Thoracic aorta (tissue), 2 donors: ENCODE data around the gene LRRC9. TPM values are rescaled to one million over a fixed set of nuclear protein-coding genes. Genes with fewer than 3 reads are reported as not detected.
"Not testable (repeated sequence)": the region's sequence is repeated elsewhere in the genome, so short reads cannot be mapped to it uniquely, and the experiment has no call there.

Source experiments
- ATAC-seq: fragments of 150-250 bp; one replicate; pipeline ENCODE4 v1.8.0; 2017; ENCODE audit warnings: low read depth; ENCODE audit not compliant: insufficient number of reproducible peaks, low FRiP score
- DNase-seq: peaks from one replicate; pipeline ENCODE4 v3.0.0-alpha.2; 2020; ENCODE audit warnings: low spot score
- H3K27ac ChIP-seq, 2 donors: fragments of 200-600 bp; sonication (generic); 1 replicate in 1 of 2; 2 replicates in 1 of 2; pipeline ENCODE4 v1.5.1; 2016; ENCODE audit warnings: mild to moderate bottlenecking in 2 of 2, moderate library complexity in 2 of 2
- H3K27me3 ChIP-seq: fragments of 200-600 bp; sonication (generic); replicated peaks from 2 replicates; pipeline ENCODE4 v1.6.0; 2016; ENCODE audit warnings: mild to moderate bottlenecking; ENCODE audit not compliant: insufficient read depth
- H3K36me3 ChIP-seq: fragments of 200-600 bp; sonication (generic); one replicate; pipeline ENCODE4 v1.5.1; 2016
- H3K4me1 ChIP-seq, 2 donors: fragments of 200-600 bp; sonication (generic); 1 replicate in 1 of 2; 2 replicates in 1 of 2; pipeline versions ENCODE4 v1.5.1 to v1.6.0; 2016; ENCODE audit warnings: low read depth in 2 of 2, mild to moderate bottlenecking in 1 of 2; ENCODE audit not compliant: control insufficient read depth in 1 of 2
- H3K4me3 ChIP-seq: fragments of 200-600 bp; sonication (generic); 2 replicates; pipeline ENCODE4 v1.5.1; 2016; ENCODE audit warnings: mild to moderate bottlenecking
- H3K9me3 ChIP-seq: fragments of 200-600 bp; sonication (generic); 2 replicates; pipeline ENCODE4 v1.5.1; 2016
- total RNA-seq, 2 donors: library from RNA; depleted of rRNA; stranded (reverse); fragments of >200 nt; gene quantifications; one replicate each; pipeline versions ENCODE4 v1.1.0 to v1.2.3, GENCODE V29; 2016
- TF ChIP-seq, protein P1 (sequence below): fragments of 200-600 bp; sonication (generic); IDR thresholded peaks from one replicate; pipeline ENCODE4 v1.5.1; 2019; ENCODE audit warnings: antibody characterized with exemption

LRRC9 gene
- total RNA-seq, 2 donors from 2014 or later: not detected

DNA sequence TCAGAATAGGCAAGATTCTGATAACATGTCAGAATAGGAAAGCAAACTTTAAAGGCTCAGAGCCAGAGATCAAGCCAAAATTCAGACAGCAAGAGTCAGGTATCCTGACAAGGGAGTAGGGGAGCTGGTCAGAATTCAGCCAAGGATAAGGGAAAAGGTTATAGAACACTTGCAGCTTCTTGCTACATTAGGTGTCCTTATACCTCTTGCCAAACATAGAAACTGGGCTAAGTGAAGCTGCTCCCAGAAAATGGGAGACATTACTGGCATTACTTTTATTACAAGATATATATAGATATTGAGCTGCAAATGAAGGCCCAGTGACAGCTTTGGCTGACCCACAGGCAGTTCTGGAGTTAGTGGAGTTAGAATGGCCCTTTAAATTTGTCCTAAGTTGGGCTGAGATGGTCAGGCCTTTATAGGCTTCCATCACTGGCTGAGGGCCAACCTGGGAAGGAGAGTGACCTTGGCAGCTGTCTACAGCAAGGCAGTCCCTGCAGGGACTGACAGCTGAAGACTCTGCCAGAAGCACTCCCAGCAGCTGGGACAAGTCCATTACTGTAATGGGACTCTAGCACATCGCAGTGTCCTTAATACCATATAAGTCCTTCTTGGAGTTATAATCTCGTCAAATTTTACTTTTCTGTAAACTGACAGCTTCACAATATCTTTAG is 83.0 kb downstream of the LRRC9 start:
- Histone ChIP-seq H3K27me3 (no peaks in the 10 kb centered on the region), H3K9me3 (no peaks in the 10 kb centered on the region), H3K36me3 (no peaks in the 10 kb centered on the region), H3K27ac (no peak overlapping the region), H3K4me3 (no peak overlapping the region), H3K4me1 (no peaks in the 10 kb centered on the region)
- TF ChIP-seq, protein P1, sequence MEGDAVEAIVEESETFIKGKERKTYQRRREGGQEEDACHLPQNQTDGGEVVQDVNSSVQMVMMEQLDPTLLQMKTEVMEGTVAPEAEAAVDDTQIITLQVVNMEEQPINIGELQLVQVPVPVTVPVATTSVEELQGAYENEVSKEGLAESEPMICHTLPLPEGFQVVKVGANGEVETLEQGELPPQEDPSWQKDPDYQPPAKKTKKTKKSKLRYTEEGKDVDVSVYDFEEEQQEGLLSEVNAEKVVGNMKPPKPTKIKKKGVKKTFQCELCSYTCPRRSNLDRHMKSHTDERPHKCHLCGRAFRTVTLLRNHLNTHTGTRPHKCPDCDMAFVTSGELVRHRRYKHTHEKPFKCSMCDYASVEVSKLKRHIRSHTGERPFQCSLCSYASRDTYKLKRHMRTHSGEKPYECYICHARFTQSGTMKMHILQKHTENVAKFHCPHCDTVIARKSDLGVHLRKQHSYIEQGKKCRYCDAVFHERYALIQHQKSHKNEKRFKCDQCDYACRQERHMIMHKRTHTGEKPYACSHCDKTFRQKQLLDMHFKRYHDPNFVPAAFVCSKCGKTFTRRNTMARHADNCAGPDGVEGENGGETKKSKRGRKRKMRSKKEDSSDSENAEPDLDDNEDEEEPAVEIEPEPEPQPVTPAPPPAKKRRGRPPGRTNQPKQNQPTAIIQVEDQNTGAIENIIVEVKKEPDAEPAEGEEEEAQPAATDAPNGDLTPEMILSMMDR: no peak
- DNase-seq: no peak
- no peak for ATAC-seq

DNA sequence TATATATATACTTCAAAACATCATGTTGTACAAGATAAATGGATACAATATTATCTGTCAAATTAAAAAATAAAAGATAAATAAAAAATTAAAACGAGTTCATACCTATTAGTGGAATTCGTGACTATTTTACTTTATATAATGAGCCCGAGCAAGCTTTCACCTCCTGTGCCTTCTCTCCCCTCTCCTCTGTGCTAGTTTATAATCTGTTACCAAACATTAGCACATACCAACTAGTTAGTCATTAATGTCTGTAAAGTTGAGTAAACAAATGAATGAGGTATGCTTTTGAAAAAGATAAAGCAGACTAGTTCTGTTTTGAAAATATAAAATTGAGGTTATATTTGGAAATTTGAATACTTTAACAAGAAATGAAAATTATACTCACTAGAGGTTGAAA is 84.0 kb downstream of the LRRC9 start:
- no peak for ATAC-seq
- H3K27ac ChIP-seq: no peak overlapping the region
- no peaks in the 10 kb centered on the region for H3K4me1 ChIP-seq
- DNase-seq: no peak
- TF ChIP-seq, protein P1: no peak
- no peak overlapping the region for H3K4me3 ChIP-seq
- H3K9me3 ChIP-seq: no peaks in the 10 kb centered on the region
- H3K27me3 ChIP-seq: no peaks in the 10 kb centered on the region
- no peaks in the 10 kb centered on the region for H3K36me3 ChIP-seq

DNA sequence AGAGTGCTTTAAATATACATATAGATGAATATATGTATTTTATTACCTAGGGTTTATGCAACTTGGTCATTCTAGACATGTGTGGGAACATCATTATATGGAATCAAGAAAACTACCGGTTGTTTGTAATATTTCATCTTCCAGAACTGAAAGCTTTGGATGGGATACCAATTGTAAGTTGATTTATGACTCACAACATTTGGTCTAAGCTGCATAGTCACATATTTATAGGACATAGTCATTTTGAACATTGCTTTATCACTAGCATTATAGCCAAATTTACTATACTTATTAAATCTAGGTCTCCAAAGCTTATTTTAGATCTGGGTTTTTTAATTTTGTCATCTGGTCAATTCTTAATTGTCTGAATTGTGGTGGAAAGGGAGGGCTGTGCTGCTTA is 88.1 kb downstream of the LRRC9 start:
- no peaks in the 10 kb centered on the region for H3K36me3 ChIP-seq
- DNase-seq: no peak
- H3K4me3 ChIP-seq: no peak overlapping the region
- no peaks in the 10 kb centered on the region for H3K27me3 ChIP-seq
- no peak overlapping the region for H3K27ac ChIP-seq
- H3K9me3 ChIP-seq: no peaks in the 10 kb centered on the region
- no peak for ATAC-seq
- TF ChIP-seq, protein P1: no peak
- no peaks in the 10 kb centered on the region for H3K4me1 ChIP-seq

- H3K27me3 ChIP-seq, ATAC-seq, H3K4me1 ChIP-seq, DNase-seq, H3K27ac ChIP-seq, H3K36me3 ChIP-seq, H3K9me3 ChIP-seq, H3K4me3 ChIP-seq: not testable (repeated sequence)
Measured at GRCh38 chr14:60010263-60010662, 90.3 kb downstream of the LRRC9 start.

- TF ChIP-seq, protein P1: no peak
- Histone ChIP-seq H3K27me3 (no peaks in the 10 kb centered on the region), H3K36me3 (no peaks in the 10 kb centered on the region), H3K9me3 (no peaks in the 10 kb centered on the region), H3K27ac (no peak overlapping the region), H3K4me3 (no peak overlapping the region), H3K4me1 (no peaks in the 10 kb centered on the region)
- ATAC-seq (no peak), DNase-seq (no peak)
Measured at GRCh38 chr14:60014402-60014801, 94.5 kb downstream of the LRRC9 start.

DNA sequence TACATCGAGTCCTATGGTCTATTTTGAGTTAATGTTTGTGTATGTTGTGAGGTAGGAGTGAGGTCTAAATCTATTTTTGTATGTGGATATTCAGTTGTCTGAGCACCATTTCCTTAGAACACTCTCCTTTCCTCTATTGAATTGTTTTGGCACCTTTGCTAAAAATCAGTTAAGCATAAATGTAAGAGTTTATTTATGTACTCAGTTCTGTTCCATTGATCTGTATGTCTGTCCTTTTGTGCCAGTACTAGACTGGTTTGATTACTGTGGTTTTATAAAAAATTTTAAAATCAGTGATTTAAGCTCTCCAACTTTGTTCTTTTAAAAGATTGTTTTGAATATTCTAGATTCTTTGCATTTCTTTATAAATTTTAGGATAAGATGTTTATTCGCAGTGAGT is 101.7 kb downstream of the LRRC9 start:
- DNase-seq (no peak), ATAC-seq (no peak)
- TF ChIP-seq, protein P1: no peak
- H3K9me3 ChIP-seq: no peaks in the 10 kb centered on the region
- no peak overlapping the region for H3K27ac ChIP-seq
- no peak overlapping the region for H3K4me3 ChIP-seq
- H3K27me3 ChIP-seq: no peaks in the 10 kb centered on the region
- H3K4me1 ChIP-seq: no peaks in the 10 kb centered on the region
- H3K36me3 ChIP-seq: no peaks in the 10 kb centered on the region
